ENCODE measurements around the gene GLRX5.
"Not testable (repeated sequence)": the region's sequence is repeated elsewhere in the genome, so short reads cannot be mapped to it uniquely, and the experiment has no call there.

The GLRX5 gene

DNA sequence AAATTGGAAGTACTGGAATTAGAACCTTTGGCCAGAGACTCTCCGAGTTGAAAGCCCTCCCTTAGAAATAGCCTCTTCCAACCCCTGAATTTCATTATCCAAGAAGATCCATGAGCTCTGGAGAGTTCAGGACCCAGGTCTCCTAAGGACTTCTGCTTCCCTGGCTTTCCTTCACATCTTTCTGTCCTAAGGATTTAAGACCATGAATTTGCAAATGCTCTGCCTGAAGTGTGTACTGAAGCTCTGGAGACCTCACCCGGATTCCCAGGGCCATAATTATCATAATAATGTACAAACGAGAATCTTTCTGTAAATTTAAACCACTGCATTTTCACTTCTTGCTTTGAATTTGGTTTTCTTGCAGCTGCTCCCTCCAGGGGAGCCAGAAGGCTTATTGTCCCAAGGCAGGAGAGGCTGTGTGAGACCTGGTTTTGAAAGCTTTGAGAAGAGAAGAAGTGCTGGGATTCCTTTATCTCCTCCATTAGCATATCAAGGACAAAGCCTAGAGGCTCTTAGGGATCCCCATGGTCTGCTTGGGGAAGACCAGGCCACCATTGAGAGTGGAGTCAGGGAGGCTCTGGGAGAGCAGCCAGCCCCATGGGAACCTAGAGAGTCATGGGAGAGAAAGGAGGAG is 41.1 kb downstream of the GLRX5 start:
- no peak overlapping the region for H3K27ac ChIP-seq
- TF ChIP-seq, protein P1, sequence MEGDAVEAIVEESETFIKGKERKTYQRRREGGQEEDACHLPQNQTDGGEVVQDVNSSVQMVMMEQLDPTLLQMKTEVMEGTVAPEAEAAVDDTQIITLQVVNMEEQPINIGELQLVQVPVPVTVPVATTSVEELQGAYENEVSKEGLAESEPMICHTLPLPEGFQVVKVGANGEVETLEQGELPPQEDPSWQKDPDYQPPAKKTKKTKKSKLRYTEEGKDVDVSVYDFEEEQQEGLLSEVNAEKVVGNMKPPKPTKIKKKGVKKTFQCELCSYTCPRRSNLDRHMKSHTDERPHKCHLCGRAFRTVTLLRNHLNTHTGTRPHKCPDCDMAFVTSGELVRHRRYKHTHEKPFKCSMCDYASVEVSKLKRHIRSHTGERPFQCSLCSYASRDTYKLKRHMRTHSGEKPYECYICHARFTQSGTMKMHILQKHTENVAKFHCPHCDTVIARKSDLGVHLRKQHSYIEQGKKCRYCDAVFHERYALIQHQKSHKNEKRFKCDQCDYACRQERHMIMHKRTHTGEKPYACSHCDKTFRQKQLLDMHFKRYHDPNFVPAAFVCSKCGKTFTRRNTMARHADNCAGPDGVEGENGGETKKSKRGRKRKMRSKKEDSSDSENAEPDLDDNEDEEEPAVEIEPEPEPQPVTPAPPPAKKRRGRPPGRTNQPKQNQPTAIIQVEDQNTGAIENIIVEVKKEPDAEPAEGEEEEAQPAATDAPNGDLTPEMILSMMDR (conservative IDR thresholded peaks at IDR 0.05), result no peak

DNA sequence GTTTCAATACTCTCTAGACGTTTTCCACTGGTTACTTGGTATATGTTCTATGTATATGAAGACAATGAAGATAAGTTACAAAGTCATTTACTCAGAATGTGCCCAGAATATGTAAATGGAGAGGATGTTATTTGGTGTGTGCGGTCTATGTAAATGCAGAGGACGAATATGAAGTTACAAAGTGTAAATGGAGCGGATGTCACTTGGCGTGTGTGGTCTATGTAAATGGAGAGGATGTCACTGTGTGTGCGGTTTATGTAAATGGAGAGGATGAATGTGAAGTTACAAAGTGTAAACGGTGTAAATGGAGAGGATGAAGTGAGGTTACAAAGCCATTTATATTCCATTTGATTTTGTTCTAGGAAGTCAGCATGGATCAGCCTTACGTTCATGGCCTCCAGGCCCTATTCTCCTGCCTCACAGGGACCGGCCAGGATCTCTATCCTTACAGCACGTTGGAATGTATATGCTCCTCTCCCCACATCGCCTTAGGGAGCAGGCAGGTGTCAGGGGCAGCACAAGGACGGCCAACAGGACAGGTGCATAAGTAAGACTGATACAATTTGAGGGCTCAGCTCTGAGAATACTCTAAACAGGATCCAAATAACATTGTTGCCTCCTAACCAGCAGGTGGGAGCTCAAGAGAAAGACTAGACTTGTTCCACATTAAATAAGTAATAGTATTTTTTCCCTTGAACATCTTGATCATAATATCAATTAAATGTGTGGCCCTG is 42.4 kb downstream of the GLRX5 start:
- 0 out of 2 replicates have a peak overlapping the region, but pooled peaks have one; percentile 38 for H3K27ac ChIP-seq
- TF ChIP-seq, protein P1 (conservative IDR thresholded peaks at IDR 0.05), result no peak

- TF ChIP-seq, protein P1 (conservative IDR thresholded peaks at IDR 0.05), result no peak
- H3K27ac ChIP-seq, result peak overlapping the region; percentile 38; the same call in 1 of the 2 replicates
These were observed 43.0 kb downstream of the GLRX5 start for GRCh38 chr14:95577870-95578269.

DNA sequence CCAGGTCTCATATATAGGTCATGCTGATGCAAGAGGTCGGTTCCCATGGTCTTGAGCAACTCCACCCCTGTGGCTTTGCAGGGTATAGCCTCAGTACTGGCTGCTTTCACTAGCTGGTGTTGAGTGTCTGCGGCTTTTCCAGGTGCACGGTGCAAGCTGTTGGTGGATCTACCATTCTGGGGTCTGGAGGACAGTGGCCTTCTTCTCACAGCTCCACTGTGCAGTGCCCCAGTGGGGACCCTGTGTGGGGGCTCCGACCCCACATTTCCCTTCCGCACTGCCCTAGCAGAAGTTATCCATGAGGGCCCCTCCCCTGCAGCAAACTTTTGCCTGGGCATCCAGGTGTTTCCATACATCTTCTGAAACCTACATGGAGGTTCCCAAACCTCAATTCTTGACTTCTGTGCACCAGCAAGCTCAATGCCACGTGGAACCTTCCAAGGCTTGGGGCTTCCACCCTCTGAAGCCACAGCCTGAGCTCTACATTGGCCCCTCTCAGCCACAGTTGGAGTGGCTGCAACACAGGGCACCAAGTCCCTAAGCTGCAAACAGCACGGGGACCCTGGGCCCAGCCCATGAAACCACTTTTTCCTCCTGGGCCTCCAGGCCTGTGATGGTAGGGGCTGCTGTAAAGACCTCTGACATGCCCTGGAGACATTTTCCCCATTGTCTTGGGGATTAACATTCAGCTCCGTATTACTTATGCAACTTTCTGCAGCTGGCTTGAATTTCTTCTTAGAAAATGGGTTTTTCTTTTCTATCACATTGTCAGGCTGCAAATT is 49.2 kb downstream of the GLRX5 start:
- H3K27ac ChIP-seq, result not testable (repeated sequence)

DNA sequence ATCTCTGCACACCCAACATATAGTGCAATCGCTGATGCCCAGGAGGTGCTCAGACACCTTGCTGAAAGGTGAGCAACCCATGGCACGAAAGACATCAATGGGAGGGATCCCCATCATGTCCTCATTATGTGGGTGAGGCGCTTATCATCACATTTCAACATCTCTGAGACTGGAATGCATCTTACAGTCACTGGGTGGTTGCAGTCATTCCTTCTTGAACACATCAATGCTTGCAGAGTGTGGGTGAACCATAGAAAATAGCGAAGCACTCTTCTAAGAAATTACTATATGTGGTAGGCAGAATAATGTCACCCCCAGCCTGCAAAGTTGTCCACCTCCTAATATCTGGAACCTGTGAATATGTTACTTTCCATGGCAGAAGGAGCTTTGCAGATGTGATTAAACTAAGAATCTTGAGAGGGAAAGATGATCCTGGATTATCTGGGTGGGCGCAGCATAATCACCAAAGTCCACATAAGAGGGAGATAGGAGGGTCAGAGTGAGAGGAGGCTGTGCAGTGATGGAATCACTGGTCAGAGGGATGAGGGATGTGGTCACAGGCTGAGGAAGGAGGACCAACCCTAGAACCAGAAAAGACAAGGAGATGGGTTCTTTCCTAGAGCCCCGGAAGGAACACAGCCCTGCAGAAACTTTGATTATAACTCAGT is 51.2 kb downstream of the GLRX5 start:
- TF ChIP-seq, protein P1 (conservative IDR thresholded peaks at IDR 0.05), result no peak
- no peak overlapping the region for H3K27ac ChIP-seq

- not testable (repeated sequence) for H3K27ac ChIP-seq
These were observed 56.3 kb downstream of the GLRX5 start for GRCh38 chr14:95591182-95591581.
